Measurements from ENCODE around the gene MEST. TPM values are rescaled to one million over a fixed set of nuclear protein-coding genes. Genes with fewer than 3 reads are reported as not detected.
"Not testable (repeated sequence)": the region's sequence is repeated elsewhere in the genome, so short reads cannot be mapped to it uniquely, and the experiment has no call there.

The MEST gene
- total and polyA plus RNA-seq, 2 donors from 2014 or later, result 23.6 to 31.0 TPM

GRCh38 chr7:130444234-130444633 lies 47.7 kb upstream of the MEST start:
- FAIRE-seq (no peak), DNase-seq (peak in 1 of 5 donors; percentile 72)
- TF ChIP-seq, protein P1, sequence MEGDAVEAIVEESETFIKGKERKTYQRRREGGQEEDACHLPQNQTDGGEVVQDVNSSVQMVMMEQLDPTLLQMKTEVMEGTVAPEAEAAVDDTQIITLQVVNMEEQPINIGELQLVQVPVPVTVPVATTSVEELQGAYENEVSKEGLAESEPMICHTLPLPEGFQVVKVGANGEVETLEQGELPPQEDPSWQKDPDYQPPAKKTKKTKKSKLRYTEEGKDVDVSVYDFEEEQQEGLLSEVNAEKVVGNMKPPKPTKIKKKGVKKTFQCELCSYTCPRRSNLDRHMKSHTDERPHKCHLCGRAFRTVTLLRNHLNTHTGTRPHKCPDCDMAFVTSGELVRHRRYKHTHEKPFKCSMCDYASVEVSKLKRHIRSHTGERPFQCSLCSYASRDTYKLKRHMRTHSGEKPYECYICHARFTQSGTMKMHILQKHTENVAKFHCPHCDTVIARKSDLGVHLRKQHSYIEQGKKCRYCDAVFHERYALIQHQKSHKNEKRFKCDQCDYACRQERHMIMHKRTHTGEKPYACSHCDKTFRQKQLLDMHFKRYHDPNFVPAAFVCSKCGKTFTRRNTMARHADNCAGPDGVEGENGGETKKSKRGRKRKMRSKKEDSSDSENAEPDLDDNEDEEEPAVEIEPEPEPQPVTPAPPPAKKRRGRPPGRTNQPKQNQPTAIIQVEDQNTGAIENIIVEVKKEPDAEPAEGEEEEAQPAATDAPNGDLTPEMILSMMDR (IDR thresholded peaks at IDR 0.05; ENCODE audit: borderline replicate concordance, extremely low read depth, insufficient read depth), result no peak
- H3K4me3 ChIP-seq (ENCODE audit: low read length in 3 of 3), result no peak overlapping the region
- peaks cover 0 to 3% (median 0%) of the 10 kb centered on the region in 3 donors for H3K9me3 ChIP-seq (ENCODE audit: control insufficient read depth in 2 of 3, insufficient read depth in 1 of 3, low read length in 3 of 3)
- H3K27ac ChIP-seq (ENCODE audit: low read depth in 2 of 2, low read length in 2 of 2), result no peak overlapping the region
- intact Hi-C loops (cut with DNase I), result no loop called here
- peaks cover 0 to 9% (median 8%) of the 10 kb centered on the region in 3 donors for H3K4me1 ChIP-seq (ENCODE audit: control insufficient read depth in 2 of 3, insufficient read depth in 2 of 3, low read depth in 1 of 3, low read length in 3 of 3)
- H3K27me3 ChIP-seq (ENCODE audit: control insufficient read depth, insufficient read depth, low read length), result no peaks in the 10 kb centered on the region
- H3K36me3 ChIP-seq (ENCODE audit: control insufficient read depth in 2 of 3, insufficient read depth in 3 of 3, low read length in 3 of 3), result no peaks in the 10 kb centered on the region
- H3K9ac ChIP-seq (ENCODE audit: low read length in 3 of 3), result no peak overlapping the region

DNA sequence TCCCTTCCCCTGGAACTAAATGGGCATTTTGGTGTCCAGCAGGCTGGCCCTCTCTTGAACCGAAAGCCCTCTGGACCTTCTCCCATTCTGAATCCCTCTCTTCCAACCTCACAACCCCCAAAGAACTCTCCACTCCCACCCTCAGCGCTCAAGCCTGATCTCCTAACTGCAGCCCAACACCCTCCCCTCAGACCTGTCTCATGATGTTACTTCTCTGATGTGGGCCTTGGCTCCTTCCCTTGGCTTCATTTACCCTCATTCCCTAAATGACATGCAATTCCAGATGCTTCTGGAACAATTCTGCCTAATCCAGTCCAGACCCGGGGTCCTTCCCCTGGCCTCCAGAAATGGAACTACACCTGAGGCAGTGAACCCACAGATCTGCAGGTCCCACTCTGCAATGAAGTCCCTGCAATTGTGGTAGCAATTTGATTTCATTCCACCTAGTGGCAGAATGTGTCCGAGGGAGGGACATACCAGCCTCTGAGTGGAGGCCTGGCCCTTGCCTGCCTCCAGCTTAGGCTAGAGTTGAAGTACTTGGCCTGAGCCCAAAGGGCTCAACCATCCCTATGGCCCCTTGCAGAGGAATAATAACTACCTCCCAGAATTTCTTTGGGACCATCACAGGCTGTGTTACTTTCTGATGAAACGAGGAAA lies 47.0 kb upstream of the MEST start:
- Histone ChIP-seq H3K27ac (ENCODE audit: low read depth in 2 of 2, low read length in 2 of 2) (no peak overlapping the region), H3K4me3 (ENCODE audit: low read length in 3 of 3) (no peak overlapping the region), H3K27me3 (ENCODE audit: control insufficient read depth, insufficient read depth, low read length) (no peaks in the 10 kb centered on the region), H3K4me1 (ENCODE audit: control insufficient read depth in 2 of 3, insufficient read depth in 2 of 3, low read depth in 1 of 3, low read length in 3 of 3) (peaks cover 0 to 9% (median 8%) of the 10 kb centered on the region in 3 donors), H3K36me3 (ENCODE audit: control insufficient read depth in 2 of 3, insufficient read depth in 3 of 3, low read length in 3 of 3) (no peaks in the 10 kb centered on the region), H3K9me3 (ENCODE audit: control insufficient read depth in 2 of 3, insufficient read depth in 1 of 3, low read length in 3 of 3) (peaks cover 0 to 3% (median 0%) of the 10 kb centered on the region in 3 donors), H3K9ac (ENCODE audit: low read length in 3 of 3) (no peak overlapping the region)
- TF ChIP-seq, protein P1 (IDR thresholded peaks at IDR 0.05; ENCODE audit: borderline replicate concordance, extremely low read depth, insufficient read depth), result no peak
- intact Hi-C loops (cut with DNase I), result no loop called here
- DNase-seq (no peak), FAIRE-seq (no peak)

DNA sequence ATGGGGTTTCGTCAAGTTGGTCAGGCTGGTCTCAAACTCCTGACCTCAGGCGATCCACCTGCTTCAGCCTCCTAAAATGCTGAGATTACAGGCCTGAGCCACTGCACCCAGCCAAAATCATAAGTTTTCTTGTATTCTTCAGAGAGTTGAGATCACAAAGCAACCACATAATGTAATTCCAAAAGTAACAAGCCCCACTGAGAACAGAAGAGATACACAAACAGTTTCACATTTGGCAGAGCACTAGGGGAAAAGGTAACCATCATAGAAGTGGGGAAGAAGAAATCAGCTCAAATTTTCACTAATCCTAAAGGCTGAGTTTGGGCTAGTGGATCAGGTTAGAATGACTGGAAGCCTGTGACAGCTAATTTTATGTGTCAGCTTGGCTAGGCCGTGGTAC lies 45.6 kb upstream of the MEST start:
- Histone ChIP-seq H3K27me3 (ENCODE audit: control insufficient read depth, insufficient read depth, low read length) (no peaks in the 10 kb centered on the region), H3K36me3 (ENCODE audit: control insufficient read depth in 2 of 3, insufficient read depth in 3 of 3, low read length in 3 of 3) (no peaks in the 10 kb centered on the region), H3K9me3 (ENCODE audit: control insufficient read depth in 2 of 3, insufficient read depth in 1 of 3, low read length in 3 of 3) (peaks cover 0 to 3% (median 0%) of the 10 kb centered on the region in 3 donors), H3K4me1 (ENCODE audit: control insufficient read depth in 2 of 3, insufficient read depth in 2 of 3, low read depth in 1 of 3, low read length in 3 of 3) (peaks cover 0 to 7% (median 6%) of the 10 kb centered on the region in 3 donors), H3K9ac (ENCODE audit: low read length in 3 of 3) (no peak overlapping the region), H3K27ac (ENCODE audit: low read depth in 2 of 2, low read length in 2 of 2) (no peak overlapping the region), H3K4me3 (ENCODE audit: low read length in 3 of 3) (no peak overlapping the region)
- intact Hi-C loops (cut with DNase I), result no loop called here
- DNase-seq (no peak), FAIRE-seq (no peak)
- TF ChIP-seq, protein P1 (IDR thresholded peaks at IDR 0.05; ENCODE audit: borderline replicate concordance, extremely low read depth, insufficient read depth), result no peak

GRCh38 chr7:130451344-130451743 lies 40.5 kb upstream of the MEST start:
- H3K36me3 ChIP-seq (ENCODE audit: control insufficient read depth in 2 of 3, insufficient read depth in 3 of 3, low read length in 3 of 3); H3K4me3 ChIP-seq (ENCODE audit: low read length in 3 of 3); H3K9ac ChIP-seq (ENCODE audit: low read length in 3 of 3); FAIRE-seq; intact Hi-C loops (cut with DNase I); H3K27me3 ChIP-seq (ENCODE audit: control insufficient read depth, insufficient read depth, low read length); H3K9me3 ChIP-seq (ENCODE audit: control insufficient read depth in 2 of 3, insufficient read depth in 1 of 3, low read length in 3 of 3); DNase-seq; H3K4me1 ChIP-seq (ENCODE audit: control insufficient read depth in 2 of 3, insufficient read depth in 2 of 3, low read depth in 1 of 3, low read length in 3 of 3); H3K27ac ChIP-seq (ENCODE audit: low read depth in 2 of 2, low read length in 2 of 2): not testable (repeated sequence)

Data from kidney (tissue), 14 donors.